Body of pancreas (tissue), 4 donors: Measurements from ENCODE around the gene BCS1L. TPM values are rescaled to one million over a fixed set of nuclear protein-coding genes. Genes with fewer than 3 reads are reported as not detected.

Experiments
- ATAC-seq: fragments of 150-250 bp; one replicate; pipeline ENCODE4 v1.9.1; 2016
- DNase-seq, 4 donors: peaks; one replicate each; pipeline ENCODE4 v3.0.0-alpha.2; 2019
- H3K27ac ChIP-seq, 4 donors: fragments of 200-600 bp; sonication (generic); 1 replicate in 3 of 4; 2 replicates in 1 of 4; pipeline versions ENCODE4 v1.5.1 to v1.6.1; 2016 to 2019; ENCODE audit warnings: mild to moderate bottlenecking in 1 of 4, mixed read lengths in 1 of 4, moderate library complexity in 1 of 4
- H3K27me3 ChIP-seq, 2 donors: fragments of 200-600 bp; sonication (generic); one replicate each; pipeline ENCODE4 v1.6.0; 2016; ENCODE audit warnings: mild to moderate bottlenecking in 1 of 2
- H3K36me3 ChIP-seq, 2 donors: fragments of 200-600 bp; sonication (generic); replicated peaks in 1 of 2; 2 replicates each; pipeline ENCODE4 v1.5.1; 2016; ENCODE audit warnings: low read depth in 2 of 2; ENCODE audit not compliant: insufficient read depth in 1 of 2
- H3K4me1 ChIP-seq: fragments of 200-600 bp; sonication (generic); one replicate; pipeline ENCODE4 v1.6.0; 2016
- H3K4me3 ChIP-seq, 2 donors: fragments of 200-600 bp; sonication (generic); 1 replicate in 1 of 2; 2 replicates in 1 of 2; pipeline ENCODE4 v1.5.1; 2016 to 2019
- H3K9me3 ChIP-seq, 3 donors: fragments of 200-600 bp; sonication (generic); 1 replicate in 2 of 3; 2 replicates in 1 of 3; pipeline ENCODE4 v1.5.1; 2016
- POLR2A ChIP-seq, 3 donors: fragments of 450-650 bp; IDR thresholded peaks; one replicate each; pipeline ENCODE4 v1.6.1; 2016; ENCODE audit warnings: antibody characterized with exemption in 3 of 3, mild to moderate bottlenecking in 2 of 3
- WGBS, 2 donors: methylation state at CpG; one replicate each; pipeline ENCODE4 v1.1.5; 2017; 5-methylcytosine and 5-hydroxymethylcytosine counted together
- intact Hi-C: fragments of 100-400 bp; cut with DNase I; formaldehyde crosslinking; loops from one replicate; pipeline ENCODE4 v1.15.1; 2023
- total RNA-seq, 2 donors: library from RNA; depleted of rRNA; stranded (reverse); fragments of >200 nt; gene quantifications; one replicate each; pipeline ENCODE4 v1.1.0, GENCODE V29; 2016
- TF ChIP-seq, protein P1 (sequence below), 7 experiments: fragments of 450-650 bp in 4 of 7; fragments of 200-600 bp in 3 of 7; sonication (generic) in 3 of 7; IDR thresholded peaks; one replicate each; pipeline ENCODE4 v1.5.1; 2016 to 2019; ENCODE audit warnings: antibody characterized with exemption in 7 of 7

BCS1L gene
- total RNA-seq, 2 donors from 2014 or later: 34.2 to 64.3 TPM

DNA sequence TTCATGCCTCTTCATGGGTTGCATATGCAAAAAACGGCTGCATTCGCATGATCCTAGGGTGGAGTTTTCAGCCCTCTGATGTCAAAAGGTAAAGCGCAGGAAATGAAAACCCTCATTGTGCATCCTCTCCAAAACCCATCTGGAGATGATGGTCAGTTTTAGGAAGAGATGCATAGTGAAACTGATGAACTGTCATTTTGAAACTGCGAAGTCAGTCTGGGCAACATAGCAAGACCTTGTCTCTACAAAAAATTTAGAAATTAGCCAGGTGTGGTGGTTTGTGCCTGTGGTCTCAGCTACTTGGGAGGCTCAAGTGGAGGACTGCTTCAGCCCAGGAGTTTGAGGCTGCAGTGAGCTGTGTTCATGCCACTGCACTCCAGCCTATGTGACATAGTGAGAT lies 48.6 kb downstream of the BCS1L start:
- Histone ChIP-seq H3K9me3 (no peaks in the 10 kb centered on the region), H3K27me3 (no peaks in the 10 kb centered on the region), H3K4me1 (peaks cover 16% of the 10 kb centered on the region), H3K36me3 (no peaks in the 10 kb centered on the region), H3K4me3 (no peak overlapping the region), H3K27ac (no peak overlapping the region)
- TF ChIP-seq POLR2A (IDR thresholded peaks at IDR 0.05): no peak
- TF ChIP-seq, protein P1, sequence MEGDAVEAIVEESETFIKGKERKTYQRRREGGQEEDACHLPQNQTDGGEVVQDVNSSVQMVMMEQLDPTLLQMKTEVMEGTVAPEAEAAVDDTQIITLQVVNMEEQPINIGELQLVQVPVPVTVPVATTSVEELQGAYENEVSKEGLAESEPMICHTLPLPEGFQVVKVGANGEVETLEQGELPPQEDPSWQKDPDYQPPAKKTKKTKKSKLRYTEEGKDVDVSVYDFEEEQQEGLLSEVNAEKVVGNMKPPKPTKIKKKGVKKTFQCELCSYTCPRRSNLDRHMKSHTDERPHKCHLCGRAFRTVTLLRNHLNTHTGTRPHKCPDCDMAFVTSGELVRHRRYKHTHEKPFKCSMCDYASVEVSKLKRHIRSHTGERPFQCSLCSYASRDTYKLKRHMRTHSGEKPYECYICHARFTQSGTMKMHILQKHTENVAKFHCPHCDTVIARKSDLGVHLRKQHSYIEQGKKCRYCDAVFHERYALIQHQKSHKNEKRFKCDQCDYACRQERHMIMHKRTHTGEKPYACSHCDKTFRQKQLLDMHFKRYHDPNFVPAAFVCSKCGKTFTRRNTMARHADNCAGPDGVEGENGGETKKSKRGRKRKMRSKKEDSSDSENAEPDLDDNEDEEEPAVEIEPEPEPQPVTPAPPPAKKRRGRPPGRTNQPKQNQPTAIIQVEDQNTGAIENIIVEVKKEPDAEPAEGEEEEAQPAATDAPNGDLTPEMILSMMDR (IDR thresholded peaks at IDR 0.05): no peak
- DNase-seq: no peak
- 88 to 90% methylated on average over 4 of the region's 4 CpGs for WGBS, 2 donors
- no peak for ATAC-seq
- intact Hi-C loops: loop anchor here (10.0 kb wide), 1 partner anchor 147 kb away; the partner anchor contains the start of gene WNT6

DNA sequence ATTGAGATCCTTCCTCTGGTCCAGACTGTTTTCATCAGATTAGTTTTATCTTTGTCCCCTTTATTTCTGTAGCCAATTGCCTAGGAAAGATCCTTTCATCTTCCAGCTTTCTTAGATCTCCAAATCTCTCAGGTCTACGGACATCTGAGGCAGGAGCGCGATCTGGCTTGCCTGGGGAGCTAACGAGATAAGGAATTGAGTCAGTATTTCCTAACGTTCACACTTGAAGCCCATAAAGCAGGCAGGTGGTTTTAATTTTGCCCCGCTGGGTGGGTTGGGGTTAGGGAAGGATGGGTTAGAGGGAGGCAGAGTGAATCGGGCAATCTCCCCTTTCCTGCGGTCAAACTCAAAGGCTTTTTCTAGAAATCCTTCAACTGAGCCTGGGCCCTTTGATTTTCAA lies 50.4 kb downstream of the BCS1L start:
- intact Hi-C loops: loop anchor here (10.0 kb wide), 1 partner anchor 145 kb away; the partner anchor contains the start of gene WNT6
- H3K27ac ChIP-seq: no peak overlapping the region
- no peak for TF ChIP-seq POLR2A (IDR thresholded peaks at IDR 0.05)
- TF ChIP-seq, protein P1 (IDR thresholded peaks at IDR 0.05): no peak
- ATAC-seq (no peak), DNase-seq (no peak)
- WGBS, 2 donors: 73 to 79% methylated on average over 8 of the region's 8 CpGs
- no peaks in the 10 kb centered on the region for H3K27me3 ChIP-seq
- H3K9me3 ChIP-seq: no peaks in the 10 kb centered on the region
- H3K4me1 ChIP-seq: peaks cover 19% of the 10 kb centered on the region
- no peak overlapping the region for H3K4me3 ChIP-seq
- H3K36me3 ChIP-seq: no peaks in the 10 kb centered on the region

DNA sequence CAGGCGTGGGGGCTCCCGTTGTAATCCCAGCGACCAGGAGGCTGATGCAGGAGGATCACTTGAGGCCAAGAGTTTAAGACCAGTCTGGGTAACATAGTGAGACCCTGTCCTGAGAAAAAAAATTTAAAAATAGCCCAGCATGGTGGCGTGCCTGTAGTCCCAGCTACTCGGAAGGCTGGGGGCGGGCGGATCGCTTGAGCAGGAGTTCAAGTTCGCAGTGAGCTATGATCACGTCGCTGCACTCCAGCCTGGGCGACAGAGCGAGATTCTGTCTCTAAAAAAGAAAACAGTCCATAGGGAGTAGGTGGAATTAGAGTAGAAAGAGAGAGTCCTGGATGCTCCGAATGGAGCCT lies 50.8 kb downstream of the BCS1L start:
- intact Hi-C loops: no loop called here
- Histone ChIP-seq H3K4me3 (no peak overlapping the region), H3K27me3 (no peaks in the 10 kb centered on the region), H3K9me3 (no peaks in the 10 kb centered on the region), H3K4me1 (peaks cover 19% of the 10 kb centered on the region), H3K36me3 (no peaks in the 10 kb centered on the region), H3K27ac (peak overlapping the region in 2 of 4 donors; percentile 78 to 91)
- 45 to 47% methylated on average over 14 of the region's 14 CpGs for WGBS, 2 donors
- TF ChIP-seq POLR2A (IDR thresholded peaks at IDR 0.05): no peak
- TF ChIP-seq, protein P1 (IDR thresholded peaks at IDR 0.05): no peak
- ATAC-seq (no peak), DNase-seq (no peak)

DNA sequence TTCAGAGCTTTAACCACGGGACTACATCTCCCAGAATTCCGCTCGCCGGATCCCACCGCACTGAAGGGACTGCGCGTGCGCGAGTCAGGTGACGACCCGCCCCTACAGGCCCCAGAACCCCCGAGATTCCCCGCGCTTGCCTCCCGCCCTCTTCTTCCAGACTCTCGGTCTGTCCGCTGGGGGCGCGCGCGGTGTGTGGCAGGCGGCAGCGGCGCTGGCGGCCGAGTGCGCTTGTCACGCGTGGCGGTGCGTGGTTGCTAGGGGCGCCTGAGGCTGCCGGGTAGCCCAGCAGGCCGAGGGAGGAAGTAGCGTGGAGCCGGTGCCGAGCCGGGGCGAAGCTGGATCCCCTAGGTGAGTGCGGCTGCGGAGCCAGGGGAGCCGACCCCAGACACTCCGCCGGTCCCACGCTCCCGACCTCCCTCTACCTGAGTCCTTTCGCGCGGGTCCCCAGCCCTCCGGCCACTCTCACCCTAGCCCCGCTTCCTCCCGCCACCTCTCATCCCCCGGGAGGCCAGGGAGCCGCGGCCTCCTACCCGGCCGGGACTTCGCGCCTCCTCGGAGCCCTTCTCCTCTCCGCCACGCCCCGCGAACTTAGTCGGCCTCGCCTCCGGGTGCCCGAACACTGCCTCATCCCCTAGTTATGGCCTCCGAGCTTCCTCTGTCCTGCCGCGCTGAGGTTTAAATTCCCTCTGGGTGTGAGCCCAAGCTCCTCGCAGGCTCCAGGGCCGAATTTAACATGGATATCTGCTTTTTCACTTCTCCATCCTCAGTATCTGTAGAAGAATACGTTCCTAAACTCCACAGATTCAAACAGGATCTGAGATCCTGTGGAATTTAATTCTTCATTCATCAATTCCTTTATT lies 51.4 kb downstream of the BCS1L start, which contains the start of gene TTLL4:
Gene TTLL4, plus strand, starts transcription at position 149 of the 863 bp plus-strand sequence. CDS start 26,842 bp downstream, outside the sequence.
- H3K36me3 ChIP-seq: no peaks in the 10 kb centered on the region
- 0 to 1% methylated on average over 25 to 66 of the region's 74 CpGs for WGBS, 2 donors
- peak within 1 kb of the TSS; percentile 78 to 91 (median 84) for H3K27ac ChIP-seq
- no peaks in the 10 kb centered on the region for H3K27me3 ChIP-seq
- TF ChIP-seq, protein P1 (IDR thresholded peaks at IDR 0.05): peak; percentile 85 to 96 (median 89)
- peak; percentile 48 to 78 (median 77) for TF ChIP-seq POLR2A (IDR thresholded peaks at IDR 0.05)
- intact Hi-C loops: no loop called here
- peak within 1 kb of the TSS; percentile 34 to 58 for H3K4me3 ChIP-seq
- DNase-seq (peak; percentile 98), ATAC-seq (peak; percentile 98)
- no peaks in the 10 kb centered on the region for H3K9me3 ChIP-seq
- peaks cover 19% of the 10 kb centered on the region for H3K4me1 ChIP-seq
